ACC112 (cell line): Measurements from ENCODE around the gene PODN.

Source experiments
- H2AFZ ChIP-seq: fragments of 200-600 bp; sonication (generic); one replicate; pipeline ENCODE4 v1.6.0; 2017; ENCODE audit warnings: antibody characterized with exemption, low read length; ENCODE audit not compliant: unreplicated experiment
- H3K27ac ChIP-seq: fragments of 200-600 bp; sonication (generic); 2 replicates; pipeline ENCODE4 v1.5.1; 2014; ENCODE audit warnings: low read depth, mild to moderate bottlenecking, antibody characterized with exemption, low read length, moderate library complexity
- H3K27me3 ChIP-seq: fragments of 200-600 bp; sonication (generic); 2 replicates; pipeline ENCODE4 v1.6.1; 2014; ENCODE audit warnings: mild to moderate bottlenecking, antibody characterized with exemption, low read length, moderate library complexity, mixed read lengths; ENCODE audit not compliant: insufficient read depth
- H3K36me3 ChIP-seq: fragments of 200-600 bp; sonication (generic); 2 replicates; pipeline ENCODE4 v1.6.1; 2016; ENCODE audit warnings: mild to moderate bottlenecking, antibody characterized with exemption, low read length, moderate library complexity, mixed read lengths; ENCODE audit not compliant: insufficient read depth
- H3K4me1 ChIP-seq: fragments of 200-600 bp; sonication (generic); one replicate; pipeline ENCODE4 v1.6.1; 2016; ENCODE audit warnings: low read length, mixed read lengths; ENCODE audit not compliant: insufficient read depth, unreplicated experiment, control insufficient read depth
- H3K4me3 ChIP-seq: fragments of 200-600 bp; sonication (generic); 2 replicates; pipeline ENCODE4 v1.5.1; 2014; ENCODE audit warnings: mild to moderate bottlenecking, low read depth, low read length
- H3K79me2 ChIP-seq: fragments of 200-600 bp; sonication (generic); one replicate; pipeline ENCODE4 v1.6.0; 2016; ENCODE audit warnings: low read length; ENCODE audit not compliant: control insufficient read depth, unreplicated experiment, insufficient read depth

PODN gene

DNA sequence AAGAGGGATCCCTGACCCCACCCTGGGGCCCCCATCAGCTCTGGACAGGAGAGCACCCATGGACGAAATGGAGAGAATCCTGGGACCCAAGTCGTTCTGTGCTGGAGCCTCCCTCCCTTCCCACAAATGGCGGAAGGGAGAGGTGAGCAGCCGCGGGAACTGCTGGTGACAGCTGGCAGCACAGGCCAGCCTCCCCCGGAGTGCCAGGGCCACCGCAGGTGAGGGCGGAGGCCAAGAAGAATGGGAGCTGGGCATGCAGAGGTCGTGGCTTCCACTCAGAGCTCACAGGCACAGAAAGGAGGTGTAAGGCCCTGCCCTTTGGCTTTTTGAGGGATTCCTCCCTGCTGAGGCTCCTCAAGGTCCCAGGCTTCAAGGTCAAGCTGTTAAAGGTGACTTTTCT is 55.8 kb downstream of the PODN start:
- Histone ChIP-seq H3K79me2 (no peaks in the 10 kb centered on the region), H3K27me3 (no peaks in the 10 kb centered on the region), H3K27ac (no peak overlapping the region), H3K4me1 (peaks cover 13% of the 10 kb centered on the region), H3K36me3 (no peaks in the 10 kb centered on the region), H3K4me3 (no peak overlapping the region), H2AFZ (no peak overlapping the region)

DNA sequence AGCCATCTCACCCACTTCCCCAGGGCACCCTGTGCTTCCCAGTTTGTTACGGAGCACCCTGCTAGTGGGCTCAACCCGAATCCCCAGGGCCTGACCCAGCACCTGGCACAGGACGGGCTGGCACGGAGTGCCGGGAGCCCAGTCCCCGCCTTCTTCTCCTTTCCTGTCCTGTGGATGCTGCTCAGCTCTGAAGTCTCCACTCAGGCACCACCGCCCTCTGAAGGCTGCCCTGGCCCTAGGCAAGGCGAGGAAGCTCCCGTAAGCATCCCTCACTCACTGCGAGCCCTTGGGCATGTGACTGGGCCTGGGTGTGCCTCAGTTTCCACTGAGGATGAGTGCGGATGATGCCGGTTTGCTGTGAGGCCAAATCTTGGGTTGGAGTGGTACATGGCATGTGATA is 58.6 kb downstream of the PODN start:
- Histone ChIP-seq H3K27me3 (no peaks in the 10 kb centered on the region), H2AFZ (no peak overlapping the region), H3K4me3 (no peak overlapping the region), H3K27ac (no peak overlapping the region), H3K79me2 (no peaks in the 10 kb centered on the region), H3K36me3 (no peaks in the 10 kb centered on the region), H3K4me1 (peaks cover 23% of the 10 kb centered on the region)

DNA sequence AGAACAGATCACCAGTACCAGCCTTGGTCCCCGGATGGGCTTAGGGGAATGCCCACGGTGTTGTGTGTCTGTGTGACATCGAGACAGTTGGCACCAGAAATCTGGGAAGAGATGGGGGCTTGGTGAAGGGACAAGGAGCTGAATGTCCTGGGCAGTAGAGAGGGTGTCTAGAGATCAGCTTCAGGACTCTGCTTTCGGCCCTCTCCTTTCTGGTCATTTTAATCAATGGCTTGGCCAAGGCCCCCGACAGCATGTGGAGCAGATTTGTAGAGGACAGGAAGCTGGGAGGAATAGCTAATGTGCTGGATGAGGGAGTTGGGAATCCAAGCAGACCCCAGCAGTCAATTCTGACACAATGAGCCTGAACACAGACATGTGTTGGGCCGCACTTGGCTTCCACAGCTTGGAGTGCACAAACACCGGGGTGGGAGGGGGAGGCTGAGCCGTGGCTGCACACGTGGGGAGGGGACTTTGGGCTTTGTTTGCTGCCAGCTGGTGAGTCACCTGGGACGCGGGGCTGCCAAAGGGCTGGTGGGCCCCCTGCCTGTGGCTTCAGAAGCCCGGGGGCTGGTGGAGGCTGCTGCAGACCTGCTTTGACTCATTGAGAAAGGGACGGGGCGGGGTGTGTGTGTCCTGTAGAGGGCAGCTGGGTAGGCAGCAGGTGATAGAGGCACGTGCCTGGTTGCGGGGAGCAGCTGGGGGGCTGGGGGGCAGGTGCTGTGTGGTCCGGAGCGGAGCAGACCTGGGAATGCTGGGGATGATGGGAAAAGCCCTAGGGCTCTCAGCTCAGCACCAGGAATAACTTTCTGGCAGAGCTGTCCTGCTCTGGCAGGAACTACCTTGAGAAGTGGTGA is 59.5 kb downstream of the PODN start:
- Histone ChIP-seq H3K4me1 (peaks cover 23% of the 10 kb centered on the region), H3K27ac (no peak overlapping the region), H2AFZ (no peak overlapping the region), H3K79me2 (no peaks in the 10 kb centered on the region), H3K36me3 (no peaks in the 10 kb centered on the region), H3K4me3 (no peak overlapping the region), H3K27me3 (no peaks in the 10 kb centered on the region)

DNA sequence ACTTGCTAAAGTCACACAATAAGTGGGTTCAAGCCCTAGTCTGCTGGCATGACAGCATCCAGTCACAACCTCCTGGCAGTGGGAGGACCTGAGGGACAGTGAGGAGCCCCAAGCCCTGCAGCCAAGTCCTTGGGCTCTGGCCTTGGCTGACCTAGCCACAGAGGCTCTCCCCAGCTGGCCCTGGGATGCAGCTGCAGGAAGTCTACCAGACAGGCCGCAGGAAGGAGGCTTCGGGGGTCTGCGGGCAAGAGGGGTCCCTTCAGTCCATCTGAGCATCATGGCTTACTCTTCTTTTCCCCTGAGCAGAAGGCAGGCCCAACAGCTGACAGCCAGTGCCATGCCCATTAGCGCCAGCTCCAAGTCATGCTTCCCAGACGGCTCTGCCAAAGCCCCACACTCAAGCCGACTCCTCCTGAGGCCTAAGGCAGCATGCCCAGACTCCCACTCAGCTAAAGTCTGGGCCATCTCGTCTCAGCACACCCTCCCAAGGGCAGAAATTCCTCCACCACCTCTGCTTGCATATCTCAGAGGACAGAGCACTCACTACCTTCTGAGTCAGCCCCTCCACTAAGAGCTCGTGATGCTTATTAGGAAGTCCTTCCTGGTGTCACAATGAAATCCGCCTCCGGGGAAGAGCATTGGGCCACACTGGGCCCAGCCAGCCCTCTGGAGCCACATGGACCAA is 60.3 kb downstream of the PODN start:
- Histone ChIP-seq H3K79me2 (no peaks in the 10 kb centered on the region), H3K27me3 (no peaks in the 10 kb centered on the region), H3K36me3 (no peaks in the 10 kb centered on the region), H3K4me3 (no peak overlapping the region), H3K27ac (no peak overlapping the region), H3K4me1 (peaks cover 23% of the 10 kb centered on the region), H2AFZ (no peak overlapping the region)

DNA sequence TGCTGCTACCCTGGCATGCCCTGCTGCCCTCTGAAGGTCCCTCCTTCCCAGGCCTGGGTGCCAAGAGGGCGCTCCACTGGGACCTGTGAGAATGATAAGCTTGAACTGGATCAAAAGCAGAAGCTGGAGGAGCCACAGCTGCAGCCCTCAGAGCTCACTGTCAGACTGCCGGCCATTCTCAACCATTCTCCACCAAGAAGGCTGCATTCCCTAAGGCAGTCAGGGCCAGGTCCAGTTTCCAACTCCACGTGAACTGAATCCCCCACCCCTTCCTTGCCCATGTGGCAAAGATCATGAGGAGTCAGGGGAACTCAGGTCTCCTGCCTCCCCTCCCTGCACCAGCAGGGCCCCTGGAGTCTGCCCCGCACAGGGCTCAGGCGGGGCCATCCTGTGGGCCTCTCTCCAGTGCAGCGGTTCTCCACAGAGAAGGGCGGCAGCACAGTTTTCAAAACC is 61.0 kb downstream of the PODN start:
- no peak overlapping the region for H3K4me3 ChIP-seq
- H3K4me1 ChIP-seq, result peaks cover 23% of the 10 kb centered on the region
- no peak overlapping the region for H3K27ac ChIP-seq
- H3K27me3 ChIP-seq, result no peaks in the 10 kb centered on the region
- H3K36me3 ChIP-seq, result no peaks in the 10 kb centered on the region
- H3K79me2 ChIP-seq, result no peaks in the 10 kb centered on the region
- H2AFZ ChIP-seq, result no peak overlapping the region

DNA sequence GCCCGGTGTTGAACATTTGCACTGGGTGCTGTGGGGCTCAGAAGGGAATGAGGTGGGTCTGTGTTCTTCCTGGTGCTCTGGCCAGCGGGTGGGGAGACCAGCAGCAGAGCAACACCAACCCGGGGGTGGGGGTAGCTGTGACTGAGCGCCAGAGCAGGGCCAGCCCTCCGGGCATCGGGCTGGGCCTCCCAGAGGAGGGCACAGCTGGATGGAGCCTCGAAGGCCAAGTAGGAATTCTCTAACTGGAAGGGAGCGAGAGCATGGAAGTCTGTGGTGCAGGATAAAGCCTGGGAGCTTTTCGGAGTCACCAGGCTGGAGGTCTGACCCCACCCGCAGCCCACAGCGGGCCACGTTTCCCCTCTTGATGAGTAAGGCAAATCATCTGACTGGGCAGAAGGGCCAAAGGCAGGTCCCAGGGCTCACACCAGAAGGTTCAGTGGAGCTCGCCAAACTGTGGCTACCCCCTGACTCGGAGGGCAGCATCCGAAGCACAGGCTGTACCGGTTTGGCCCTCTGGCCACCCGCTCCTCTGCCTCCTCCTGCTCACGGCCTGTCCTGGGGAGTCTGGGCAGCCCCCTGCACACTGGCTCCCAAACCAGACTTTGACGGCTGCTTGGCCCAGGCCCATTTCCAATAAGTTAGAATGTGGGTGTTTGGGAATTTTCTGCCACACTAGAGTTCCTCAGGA is 61.6 kb downstream of the PODN start:
- Histone ChIP-seq H3K27ac (no peak overlapping the region), H3K79me2 (no peaks in the 10 kb centered on the region), H2AFZ (no peak overlapping the region), H3K36me3 (no peaks in the 10 kb centered on the region), H3K4me3 (no peak overlapping the region), H3K4me1 (peaks cover 23% of the 10 kb centered on the region), H3K27me3 (no peaks in the 10 kb centered on the region)

DNA sequence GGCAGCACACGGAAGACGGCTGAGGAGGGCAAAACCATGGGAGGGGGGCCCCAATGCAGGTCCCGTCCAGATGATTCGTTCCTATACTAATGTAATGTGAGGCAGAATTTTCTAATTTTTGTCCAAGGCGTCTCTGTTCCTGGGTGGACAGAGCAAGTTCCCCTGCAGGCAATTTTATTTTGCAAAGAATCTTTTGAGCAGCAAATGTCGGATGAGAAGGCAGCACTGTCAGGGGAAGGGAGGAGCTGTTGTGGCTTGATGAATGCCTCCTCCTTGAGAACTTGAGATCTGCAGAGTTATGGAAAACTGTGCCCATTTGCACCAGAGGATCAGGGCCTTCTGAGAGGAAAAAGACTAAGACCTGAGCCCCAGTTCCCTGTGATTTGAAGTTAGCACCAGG is 63.1 kb downstream of the PODN start:
- H3K27ac ChIP-seq, result no peak overlapping the region
- H3K27me3 ChIP-seq, result no peaks in the 10 kb centered on the region
- H3K79me2 ChIP-seq, result no peaks in the 10 kb centered on the region
- H3K36me3 ChIP-seq, result no peaks in the 10 kb centered on the region
- H3K4me1 ChIP-seq, result peaks cover 23% of the 10 kb centered on the region
- H3K4me3 ChIP-seq, result no peak overlapping the region
- H2AFZ ChIP-seq, result no peak overlapping the region

DNA sequence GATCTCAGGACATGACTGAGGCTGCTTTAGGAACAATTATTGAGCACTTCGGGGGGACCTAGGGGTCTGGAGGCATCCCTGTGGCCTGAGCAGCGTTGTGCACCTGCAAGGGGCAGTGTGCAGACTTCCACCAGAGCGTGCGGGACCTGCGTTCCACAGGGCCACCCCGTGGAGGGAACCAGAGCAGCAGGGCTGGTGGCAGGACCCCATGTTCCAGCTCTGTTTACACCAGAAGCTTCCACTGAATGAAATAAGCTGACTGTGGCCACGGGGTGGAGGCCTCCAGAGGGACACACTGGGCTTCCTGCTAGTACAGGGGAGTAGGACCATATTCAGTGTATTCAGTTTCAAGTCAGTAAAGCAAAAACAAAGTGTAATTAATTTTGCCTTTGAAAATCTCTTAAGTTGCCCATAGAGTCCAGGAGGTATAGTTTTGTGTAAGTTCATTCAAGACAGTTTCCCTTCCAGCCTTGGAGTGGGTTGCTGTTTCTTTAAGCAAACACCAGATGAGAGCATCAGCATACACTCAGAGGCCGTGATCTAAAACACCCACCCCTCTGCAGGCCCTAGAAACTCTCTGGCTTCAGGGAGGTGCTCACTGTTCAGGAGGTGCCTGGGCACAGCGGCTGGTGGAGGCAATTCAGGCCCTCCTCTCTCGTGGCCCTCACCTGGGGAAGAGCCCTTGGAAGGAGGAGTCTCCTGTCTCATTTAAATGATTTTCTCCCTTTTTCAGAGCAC is 63.8 kb downstream of the PODN start:
- H3K4me3 ChIP-seq, result no peak overlapping the region
- peaks cover 23% of the 10 kb centered on the region for H3K4me1 ChIP-seq
- no peak overlapping the region for H2AFZ ChIP-seq
- H3K36me3 ChIP-seq, result no peaks in the 10 kb centered on the region
- H3K27me3 ChIP-seq, result no peaks in the 10 kb centered on the region
- no peaks in the 10 kb centered on the region for H3K79me2 ChIP-seq
- H3K27ac ChIP-seq, result no peak overlapping the region

DNA sequence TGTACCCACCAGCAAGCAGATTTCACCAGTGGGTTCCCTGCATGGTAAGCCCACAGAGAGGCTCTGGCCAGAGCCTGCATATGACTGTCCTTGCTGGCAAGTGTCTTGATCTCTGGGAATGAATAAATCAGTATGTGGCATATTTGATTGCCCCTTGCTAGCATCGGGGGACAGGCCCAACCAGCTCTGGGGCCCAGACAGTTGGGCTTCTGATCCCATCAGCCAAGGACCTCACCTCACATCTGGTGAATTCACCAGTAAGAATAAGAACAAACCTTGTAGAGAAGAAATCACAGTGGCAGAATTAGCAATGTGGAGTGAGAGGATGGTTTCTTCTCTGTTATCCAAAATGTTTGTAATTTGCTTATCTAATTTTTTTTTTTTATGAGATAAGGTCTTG is 64.5 kb downstream of the PODN start:
- no peaks in the 10 kb centered on the region for H3K27me3 ChIP-seq
- H2AFZ ChIP-seq, result no peak overlapping the region
- H3K27ac ChIP-seq, result no peak overlapping the region
- H3K4me1 ChIP-seq, result peaks cover 23% of the 10 kb centered on the region
- no peak overlapping the region for H3K4me3 ChIP-seq
- H3K36me3 ChIP-seq, result no peaks in the 10 kb centered on the region
- H3K79me2 ChIP-seq, result no peaks in the 10 kb centered on the region

DNA sequence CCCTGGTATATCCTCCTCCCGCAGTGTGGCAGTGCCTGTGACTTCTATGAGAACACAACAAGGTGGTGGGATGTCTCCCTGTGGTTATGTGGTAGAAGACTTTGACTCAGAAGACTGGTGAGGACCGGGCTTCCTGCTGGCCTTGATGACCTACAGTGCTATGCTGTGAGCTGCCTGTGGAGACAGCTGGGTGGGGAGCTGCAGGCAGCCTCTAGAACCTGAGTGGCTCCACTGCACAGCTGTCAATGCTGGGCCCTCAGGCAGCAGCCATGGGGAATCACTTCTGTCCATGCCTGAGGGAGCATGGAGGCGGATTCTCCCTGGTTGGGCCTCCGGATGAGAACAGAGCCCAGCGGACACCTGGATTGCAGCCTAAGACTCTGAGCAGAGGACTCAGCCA is 65.5 kb downstream of the PODN start:
- H3K27me3 ChIP-seq, result no peaks in the 10 kb centered on the region
- no peak overlapping the region for H2AFZ ChIP-seq
- no peaks in the 10 kb centered on the region for H3K36me3 ChIP-seq
- H3K4me3 ChIP-seq, result no peak overlapping the region
- H3K27ac ChIP-seq, result no peak overlapping the region
- H3K79me2 ChIP-seq, result no peaks in the 10 kb centered on the region
- peaks cover 13% of the 10 kb centered on the region for H3K4me1 ChIP-seq
